Activated naive CD4-positive, alpha-beta T cell treated with anti-CD3 and anti-CD28 coated beads for 36 hours (primary cell): ENCODE results near the gene DCP1B. TPM values are rescaled to one million over a fixed set of nuclear protein-coding genes. Genes with fewer than 3 reads are reported as not detected.

Source experiments
- CTCF ChIA-PET: fragments of 350-600 bp; sonication (Branson Sonifier 250); formaldehyde crosslinking; loops from one replicate; lab custom pipeline; 2021; ENCODE audit warnings: antibody characterized with exemption; lab: Charles Lee
- DNase-seq: peaks from one replicate; pipeline ENCODE4 v3.0.0-alpha.2; 2020
- H3K27ac Mint-ChIP-seq: one replicate; pipeline ENCODE4 v1.8.0; 2021; ENCODE audit warnings: mild to moderate bottlenecking, mixed read lengths
- H3K27me3 Mint-ChIP-seq: one replicate; pipeline ENCODE4 v1.8.0; 2021; ENCODE audit warnings: low read depth, mixed read lengths
- H3K36me3 Mint-ChIP-seq: one replicate; pipeline ENCODE4 v1.8.0; 2021; ENCODE audit warnings: low read depth, mixed read lengths
- H3K4me1 Mint-ChIP-seq: one replicate; pipeline ENCODE4 v1.8.0; 2021; ENCODE audit warnings: low read depth, mixed read lengths
- H3K4me3 Mint-ChIP-seq: one replicate; pipeline ENCODE4 v1.8.0; 2021; ENCODE audit warnings: mild to moderate bottlenecking, moderate library complexity, mixed read lengths
- H3K9me3 Mint-ChIP-seq: one replicate; pipeline ENCODE4 v1.8.0; 2021; ENCODE audit warnings: mixed read lengths
- intact Hi-C: fragments of 100-400 bp; cut with micrococcal nuclease; formaldehyde crosslinking; loops from one replicate; pipeline ENCODE4 v1.15.1; 2023
- total RNA-seq, 2 experiments: library from RNA; stranded (reverse); gene quantifications; one replicate each; pipeline ENCODE4 v1.2.3, GENCODE V29; 2021

The DCP1B gene
- total RNA-seq, 2 experiments from 2014 or later: 13.1 to 13.5 TPM

DNA sequence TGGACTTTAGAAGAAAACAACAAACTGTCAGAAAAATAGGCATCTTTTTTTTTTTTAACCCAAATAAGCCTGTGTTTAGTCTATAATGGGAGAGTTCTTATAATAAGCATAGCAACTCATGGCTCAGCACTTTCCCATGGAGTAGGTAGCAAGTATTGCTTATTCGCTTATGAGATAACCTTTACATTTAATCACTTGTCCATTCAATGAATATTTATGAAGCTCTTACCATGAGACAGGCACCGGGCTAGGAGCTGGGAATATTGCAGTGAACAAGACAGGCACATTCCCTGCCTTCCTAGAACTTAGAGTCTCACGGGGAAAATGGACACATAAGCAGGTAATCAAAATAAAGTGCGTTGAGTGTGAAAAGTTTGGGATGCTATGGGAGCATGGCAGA lies 10.0 kb upstream of the DCP1B start:
- no peak for DNase-seq
- H3K9me3 Mint-ChIP-seq: no peaks in the 10 kb centered on the region
- H3K27me3 Mint-ChIP-seq: peaks cover 6% of the 10 kb centered on the region
- no peak overlapping the region for H3K27ac Mint-ChIP-seq
- no peak overlapping the region for H3K4me3 Mint-ChIP-seq
- H3K36me3 Mint-ChIP-seq: no peaks in the 10 kb centered on the region
- CTCF ChIA-PET: no interaction called here
- no peaks in the 10 kb centered on the region for H3K4me1 Mint-ChIP-seq
- intact Hi-C loops: no loop called here

GRCh38 chr12:2013527-2014223 lies 9.4 kb upstream of the DCP1B start:
- peaks cover 2% of the 10 kb centered on the region for H3K27me3 Mint-ChIP-seq
- DNase-seq: no peak
- H3K27ac Mint-ChIP-seq: no peak overlapping the region
- H3K9me3 Mint-ChIP-seq: no peaks in the 10 kb centered on the region
- no peaks in the 10 kb centered on the region for H3K36me3 Mint-ChIP-seq
- CTCF ChIA-PET: no interaction called here
- intact Hi-C loops: no loop called here
- H3K4me1 Mint-ChIP-seq: no peaks in the 10 kb centered on the region
- H3K4me3 Mint-ChIP-seq: no peak overlapping the region

DNA sequence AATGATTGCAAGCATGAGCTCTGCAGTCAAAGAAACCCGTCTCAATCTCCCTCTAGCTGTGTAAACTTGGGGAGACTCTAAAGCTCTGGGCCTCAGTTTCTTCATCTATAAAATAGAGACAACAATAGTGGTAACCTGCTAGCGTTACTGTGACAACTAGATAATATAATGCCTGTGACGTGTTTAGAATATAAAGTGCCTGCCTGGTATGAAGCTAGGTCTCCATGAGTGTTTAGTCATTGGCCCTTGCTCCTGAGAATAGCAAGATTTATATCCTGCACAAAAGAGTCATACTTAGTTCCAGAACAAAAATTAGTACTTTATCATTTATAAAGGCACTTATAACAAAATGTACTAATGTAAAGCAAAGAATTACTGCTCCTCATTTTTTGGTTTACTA lies 8.8 kb upstream of the DCP1B start:
- Mint-ChIP-seq H3K4me1 (no peaks in the 10 kb centered on the region), H3K9me3 (no peaks in the 10 kb centered on the region), H3K27me3 (no peaks in the 10 kb centered on the region), H3K36me3 (no peaks in the 10 kb centered on the region), H3K4me3 (no peak overlapping the region), H3K27ac (no peak overlapping the region)
- CTCF ChIA-PET: no interaction called here
- no peak for DNase-seq
- intact Hi-C loops: no loop called here

DNA sequence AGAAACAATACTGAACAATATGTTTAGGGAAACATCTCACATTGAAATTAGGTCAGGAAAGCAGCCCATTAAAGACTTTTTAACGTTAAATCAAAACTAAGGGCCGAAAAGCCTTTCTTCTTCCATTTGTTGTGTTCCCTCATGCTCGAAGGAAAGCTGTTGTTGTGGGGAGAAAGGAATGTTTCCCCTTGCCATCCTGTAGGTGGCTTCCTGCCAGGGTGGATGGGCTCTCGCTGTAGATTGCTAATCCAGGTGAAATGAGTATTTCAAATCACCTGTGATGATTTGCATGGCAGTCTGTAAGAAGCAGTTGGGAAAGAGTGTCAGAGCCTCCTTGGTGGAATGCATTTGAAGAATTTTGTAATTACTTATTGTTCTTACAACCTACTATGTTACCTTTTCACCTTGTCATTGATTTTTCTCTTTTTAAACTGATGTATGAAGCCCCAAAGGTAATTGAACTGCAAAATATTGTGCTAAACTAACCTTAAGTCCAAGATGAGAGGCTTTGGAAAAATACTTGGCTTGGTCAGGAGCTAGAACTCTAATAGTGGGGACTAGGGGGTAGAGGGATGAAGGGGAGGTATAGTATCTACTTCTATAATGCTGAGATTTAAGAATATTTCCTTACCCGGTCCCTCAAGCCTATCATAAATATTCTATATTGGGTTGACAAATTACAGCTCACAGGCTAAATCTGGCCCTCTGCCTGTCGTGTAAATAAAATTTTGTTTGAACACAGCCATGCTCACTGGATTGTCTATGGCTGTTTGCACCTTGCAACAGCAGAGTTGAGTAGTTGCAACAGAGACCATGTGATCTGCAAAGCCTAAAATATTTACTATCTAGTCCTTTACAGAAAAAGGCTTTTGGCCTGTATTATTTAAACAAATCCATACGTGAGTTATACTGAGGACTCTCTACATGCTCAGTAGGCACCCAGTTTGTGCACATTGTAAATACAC lies 7.7 kb upstream of the DCP1B start:
- Mint-ChIP-seq H3K4me3 (no peak overlapping the region), H3K9me3 (no peaks in the 10 kb centered on the region), H3K36me3 (no peaks in the 10 kb centered on the region), H3K4me1 (no peaks in the 10 kb centered on the region), H3K27ac (no peak overlapping the region), H3K27me3 (no peaks in the 10 kb centered on the region)
- intact Hi-C loops: no loop called here
- CTCF ChIA-PET: interaction anchor here (0.6 kb wide), 2 partner anchors 172 to 1970 kb away, joined by 4 read pairs; no protein-coding TSS in a partner anchor
- DNase-seq: no peak

- Mint-ChIP-seq H3K36me3 (no peaks in the 10 kb centered on the region), H3K4me1 (peaks cover 4% of the 10 kb centered on the region), H3K9me3 (no peaks in the 10 kb centered on the region), H3K27ac (no peak overlapping the region), H3K4me3 (no peak overlapping the region), H3K27me3 (no peaks in the 10 kb centered on the region)
- intact Hi-C loops: loop anchor here (10.0 kb wide), 1 partner anchor 1625 kb away; the partner anchor contains the start of gene KDM5A
- DNase-seq: no peak
- CTCF ChIA-PET: interaction anchor here (1.1 to 1.3 kb wide), 2 partner anchors 11 to 25 kb away, joined by 4 to 5 read pairs; no protein-coding TSS in a partner anchor
These were observed 5.4 kb upstream of the DCP1B start for GRCh38 chr12:2009623-2010022.

- no peaks in the 10 kb centered on the region for H3K27me3 Mint-ChIP-seq
- intact Hi-C loops: loop anchor here (10.0 kb wide), 1 partner anchor 1624 kb away; the partner anchor contains the start of gene KDM5A
- CTCF ChIA-PET: no interaction called here
These were observed 4.4 kb upstream of the DCP1B start for GRCh38 chr12:2008677-2009076.

DNA sequence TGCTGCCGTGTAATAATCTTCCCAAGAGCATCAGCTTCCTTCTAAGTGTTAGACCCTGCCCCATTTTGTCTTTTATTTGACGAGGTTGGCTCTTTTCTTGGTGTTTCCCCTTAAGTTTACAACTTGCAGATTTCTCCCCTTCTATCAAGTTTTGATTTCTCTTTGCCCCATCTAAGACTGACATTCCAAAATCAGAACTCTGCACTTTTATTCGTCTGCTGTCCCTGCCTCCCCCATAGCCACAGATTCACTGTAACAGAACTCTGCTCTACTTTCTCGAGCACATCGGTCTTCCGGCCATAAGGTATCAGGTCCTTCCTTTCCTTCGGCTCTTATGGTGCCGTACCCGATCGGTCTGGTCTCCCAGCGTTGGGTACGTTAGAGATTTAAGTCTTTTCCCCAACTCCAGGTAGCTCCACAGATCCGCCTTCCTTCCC lies 563 bp downstream of the DCP1B start:
- intact Hi-C loops: loop anchor here (1.0 to 10.0 kb wide), 4 partner anchors 32 to 1619 kb away; partner anchors contain the start of genes ADIPOR2 and KDM5A
- Mint-ChIP-seq H3K27ac (peak overlapping the region; percentile 96), H3K27me3 (no peaks in the 10 kb centered on the region), H3K36me3 (peaks cover 5% of the 10 kb centered on the region), H3K9me3 (no peaks in the 10 kb centered on the region), H3K4me1 (peaks cover 23% of the 10 kb centered on the region), H3K4me3 (peak overlapping the region; percentile 88)
- CTCF ChIA-PET: interaction anchor here (1.2 to 1.6 kb wide), 2 partner anchors 31 to 64 kb away, joined by 3 read pairs; no protein-coding TSS in a partner anchor
- DNase-seq: peak; percentile 33

More at GRCh38 chr12:2008677-2009076, 4.4 kb upstream of the DCP1B start:
- no peak for DNase-seq
- no peak overlapping the region for H3K27ac Mint-ChIP-seq
- H3K9me3 Mint-ChIP-seq: no peaks in the 10 kb centered on the region
- H3K4me3 Mint-ChIP-seq: no peak overlapping the region
- peaks cover 6% of the 10 kb centered on the region for H3K4me1 Mint-ChIP-seq
- H3K36me3 Mint-ChIP-seq: peaks cover 5% of the 10 kb centered on the region

- H3K27me3 Mint-ChIP-seq: no peaks in the 10 kb centered on the region
- DNase-seq: no peak
- H3K9me3 Mint-ChIP-seq: no peaks in the 10 kb centered on the region
- peaks cover 23% of the 10 kb centered on the region for H3K4me1 Mint-ChIP-seq
- intact Hi-C loops: no loop called here
- CTCF ChIA-PET: no interaction called here
- peaks cover 34% of the 10 kb centered on the region for H3K36me3 Mint-ChIP-seq
- no peak overlapping the region for H3K4me3 Mint-ChIP-seq
- no peak overlapping the region for H3K27ac Mint-ChIP-seq
These were observed 8.9 kb downstream of the DCP1B start for GRCh38 chr12:1995205-1995896.

DNA sequence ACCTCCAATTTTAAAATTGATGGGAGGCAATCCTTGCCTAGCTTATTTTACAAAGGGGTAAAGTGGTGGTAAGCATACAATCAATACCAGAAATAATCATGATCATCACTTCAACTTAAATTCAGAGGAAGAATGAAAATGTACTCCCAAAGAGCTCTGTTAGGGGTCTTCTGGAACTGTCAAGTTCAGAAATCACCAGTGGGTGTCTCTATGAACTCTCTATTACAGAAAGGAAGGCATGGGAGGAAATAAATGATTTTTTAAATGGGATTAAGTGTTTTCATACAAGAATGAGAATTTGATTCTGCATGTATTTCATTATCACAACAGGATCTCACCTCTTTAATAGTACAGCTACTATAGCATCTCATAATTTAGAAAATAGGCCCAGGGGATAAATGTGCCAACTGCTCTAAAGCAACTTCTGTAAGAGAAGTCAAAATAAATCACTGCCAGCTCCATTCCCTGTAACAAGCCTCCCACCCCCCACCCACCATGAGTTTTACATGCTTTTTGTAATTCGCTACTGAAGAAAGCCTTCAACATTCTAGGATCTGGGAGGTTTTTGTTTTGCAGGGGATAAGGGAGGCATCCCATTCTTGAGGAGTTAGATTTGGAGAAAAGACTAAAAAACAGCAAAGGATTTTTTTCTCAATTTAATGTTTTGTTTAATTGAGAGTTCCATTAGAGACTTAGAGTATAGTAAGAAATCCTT lies 9.7 kb downstream of the DCP1B start:
- Mint-ChIP-seq H3K4me3 (no peak overlapping the region), H3K9me3 (no peaks in the 10 kb centered on the region), H3K27ac (no peak overlapping the region), H3K36me3 (peaks cover 36% of the 10 kb centered on the region), H3K4me1 (peaks cover 23% of the 10 kb centered on the region), H3K27me3 (no peaks in the 10 kb centered on the region)
- intact Hi-C loops: no loop called here
- DNase-seq: no peak
- CTCF ChIA-PET: no interaction called here

DNA sequence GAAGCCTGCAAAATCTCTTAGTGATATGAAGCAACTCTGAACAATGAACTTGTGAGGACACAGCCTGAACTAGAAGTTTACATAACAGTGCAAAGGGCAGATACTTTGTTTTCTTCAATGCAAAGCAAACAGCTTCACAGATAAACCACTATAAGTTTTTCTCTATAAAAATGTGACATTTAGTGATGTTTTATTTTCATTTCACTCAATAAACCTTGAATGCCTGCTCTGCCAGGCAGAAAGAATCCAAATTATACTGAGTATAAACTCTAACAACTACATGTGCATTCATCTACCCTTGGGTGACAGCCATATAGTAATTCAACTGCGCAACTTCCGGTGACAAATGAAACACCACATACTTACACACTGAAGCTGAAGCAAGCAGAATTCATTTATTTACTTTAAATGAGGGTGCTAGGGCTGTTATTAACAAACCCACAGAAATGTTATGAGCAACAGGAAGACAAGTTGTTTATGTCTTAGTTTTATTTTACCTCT lies 10.3 kb downstream of the DCP1B start:
- intact Hi-C loops: no loop called here
- Mint-ChIP-seq H3K4me3 (no peak overlapping the region), H3K36me3 (peaks cover 36% of the 10 kb centered on the region), H3K9me3 (no peaks in the 10 kb centered on the region), H3K27me3 (no peaks in the 10 kb centered on the region), H3K4me1 (peaks cover 23% of the 10 kb centered on the region), H3K27ac (no peak overlapping the region)
- CTCF ChIA-PET: no interaction called here
- DNase-seq: no peak

- Mint-ChIP-seq H3K4me1 (peaks cover 20% of the 10 kb centered on the region), H3K4me3 (no peak overlapping the region), H3K36me3 (peaks cover 39% of the 10 kb centered on the region), H3K27ac (no peak overlapping the region), H3K27me3 (no peaks in the 10 kb centered on the region), H3K9me3 (no peaks in the 10 kb centered on the region)
- no peak for DNase-seq
- intact Hi-C loops: no loop called here
- CTCF ChIA-PET: no interaction called here
These were observed 10.9 kb downstream of the DCP1B start for GRCh38 chr12:1993341-1993740.
